Measurements from ENCODE around the gene EDRF1.

EDRF1 gene

DNA sequence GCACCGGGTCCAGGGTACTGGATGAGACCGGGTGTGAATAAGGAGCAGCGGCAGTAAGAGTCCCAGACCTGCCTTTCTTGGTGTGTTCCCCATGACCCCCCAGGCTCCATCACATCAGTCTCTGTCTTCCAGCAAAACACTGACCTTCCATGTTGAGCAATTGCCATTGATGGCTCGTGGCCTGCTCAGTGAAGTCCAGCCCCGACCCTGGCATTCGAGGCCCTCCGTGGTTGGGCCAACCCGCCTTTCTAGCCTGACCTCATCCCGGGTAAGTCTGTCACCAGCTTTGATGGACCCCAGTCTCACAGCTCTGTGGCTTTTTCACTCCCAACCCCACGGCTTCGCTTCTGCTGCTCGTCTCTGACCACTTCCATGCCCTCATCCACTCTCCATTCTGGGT is 49.7 kb downstream of the EDRF1 start:
- no peak for DNase-seq (ENCODE audit: low read depth)
- no peak overlapping the region for H3K4me3 ChIP-seq (ENCODE audit: low read depth, low read length)
- TF ChIP-seq MYC (IDR thresholded peaks at IDR 0.05; ENCODE audit: low read depth, low read length) (no peak), POLR2A (IDR thresholded peaks at IDR 0.05; ENCODE audit: extremely low read depth, insufficient read length) (no peak)
- TF ChIP-seq, protein P1, sequence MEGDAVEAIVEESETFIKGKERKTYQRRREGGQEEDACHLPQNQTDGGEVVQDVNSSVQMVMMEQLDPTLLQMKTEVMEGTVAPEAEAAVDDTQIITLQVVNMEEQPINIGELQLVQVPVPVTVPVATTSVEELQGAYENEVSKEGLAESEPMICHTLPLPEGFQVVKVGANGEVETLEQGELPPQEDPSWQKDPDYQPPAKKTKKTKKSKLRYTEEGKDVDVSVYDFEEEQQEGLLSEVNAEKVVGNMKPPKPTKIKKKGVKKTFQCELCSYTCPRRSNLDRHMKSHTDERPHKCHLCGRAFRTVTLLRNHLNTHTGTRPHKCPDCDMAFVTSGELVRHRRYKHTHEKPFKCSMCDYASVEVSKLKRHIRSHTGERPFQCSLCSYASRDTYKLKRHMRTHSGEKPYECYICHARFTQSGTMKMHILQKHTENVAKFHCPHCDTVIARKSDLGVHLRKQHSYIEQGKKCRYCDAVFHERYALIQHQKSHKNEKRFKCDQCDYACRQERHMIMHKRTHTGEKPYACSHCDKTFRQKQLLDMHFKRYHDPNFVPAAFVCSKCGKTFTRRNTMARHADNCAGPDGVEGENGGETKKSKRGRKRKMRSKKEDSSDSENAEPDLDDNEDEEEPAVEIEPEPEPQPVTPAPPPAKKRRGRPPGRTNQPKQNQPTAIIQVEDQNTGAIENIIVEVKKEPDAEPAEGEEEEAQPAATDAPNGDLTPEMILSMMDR (IDR thresholded peaks at IDR 0.05; ENCODE audit: low read depth, low read length) = no peak
- TF ChIP-seq, protein P2, sequence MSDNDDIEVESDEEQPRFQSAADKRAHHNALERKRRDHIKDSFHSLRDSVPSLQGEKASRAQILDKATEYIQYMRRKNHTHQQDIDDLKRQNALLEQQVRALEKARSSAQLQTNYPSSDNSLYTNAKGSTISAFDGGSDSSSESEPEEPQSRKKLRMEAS (IDR thresholded peaks at IDR 0.05; ENCODE audit: low read depth, low read length) = no peak

DNA sequence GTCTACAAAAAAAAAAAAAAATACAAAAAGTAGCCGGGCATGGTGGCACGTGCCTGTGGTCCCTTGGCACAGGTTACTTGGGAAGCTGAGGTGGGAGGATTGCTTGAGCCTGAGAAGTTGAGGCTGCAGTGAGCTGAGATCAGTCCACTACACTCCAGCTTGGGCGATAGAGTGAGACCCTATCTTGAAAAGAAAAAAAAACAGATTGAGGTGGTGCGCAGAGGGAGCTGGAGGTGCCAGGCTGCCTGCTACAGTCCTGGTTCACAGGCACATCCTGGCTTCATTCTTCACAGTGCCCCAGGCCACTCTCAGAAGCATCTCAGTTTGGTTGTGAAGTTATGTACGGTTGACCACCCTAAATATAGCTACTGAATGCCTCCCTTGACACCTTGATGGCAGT is 51.3 kb downstream of the EDRF1 start:
- TF ChIP-seq POLR2A (IDR thresholded peaks at IDR 0.05; ENCODE audit: extremely low read depth, insufficient read length) = no peak
- TF ChIP-seq, protein P1 (IDR thresholded peaks at IDR 0.05; ENCODE audit: low read depth, low read length) = no peak
- TF ChIP-seq MYC (IDR thresholded peaks at IDR 0.05; ENCODE audit: low read depth, low read length) = no peak
- TF ChIP-seq, protein P2 (IDR thresholded peaks at IDR 0.05; ENCODE audit: low read depth, low read length) = no peak
- DNase-seq (ENCODE audit: low read depth) = no peak

DNA sequence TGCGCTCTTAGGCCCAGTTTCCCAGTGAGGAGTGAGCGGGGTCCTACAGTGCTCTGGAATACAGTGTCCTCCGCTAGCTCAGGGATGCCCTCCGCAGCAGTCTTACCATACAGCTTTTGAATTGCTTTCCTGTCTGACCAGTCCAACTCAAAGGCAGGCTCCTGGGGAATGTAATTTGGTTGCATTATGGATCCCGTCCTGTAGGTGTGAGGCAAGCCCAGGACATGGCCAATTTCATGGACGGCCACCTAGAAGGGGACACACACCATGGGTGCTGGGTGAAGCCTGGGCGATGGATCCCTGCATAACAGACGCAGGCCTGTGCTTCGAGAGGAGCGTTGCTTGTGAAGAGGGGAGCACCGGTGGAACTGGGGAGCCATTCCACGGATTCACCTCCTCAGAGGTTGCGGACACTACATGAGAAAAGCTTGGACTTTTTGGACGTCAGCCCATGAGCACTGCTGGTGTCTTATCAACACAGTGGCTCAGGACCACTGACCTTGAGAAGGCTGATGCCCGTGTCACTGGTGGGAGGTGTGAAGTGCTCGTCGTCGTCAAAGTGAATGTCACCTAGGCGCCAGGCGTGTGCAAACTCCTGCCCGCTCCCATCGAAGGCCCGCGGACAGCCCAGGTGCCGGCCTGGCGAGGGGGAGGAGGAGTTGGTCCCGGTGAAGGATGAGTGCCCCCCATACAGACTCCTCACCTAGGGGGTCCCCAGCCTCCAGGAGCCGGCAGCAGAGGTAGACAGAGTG is 52.8 kb downstream of the EDRF1 start:
- no peak overlapping the region for H3K4me3 ChIP-seq (ENCODE audit: low read depth, low read length)
- no peak for TF ChIP-seq POLR2A (IDR thresholded peaks at IDR 0.05; ENCODE audit: extremely low read depth, insufficient read length)
- TF ChIP-seq MYC (IDR thresholded peaks at IDR 0.05; ENCODE audit: low read depth, low read length) = no peak
- TF ChIP-seq, protein P1 (IDR thresholded peaks at IDR 0.05; ENCODE audit: low read depth, low read length) = no peak
- TF ChIP-seq, protein P2 (IDR thresholded peaks at IDR 0.05; ENCODE audit: low read depth, low read length) = no peak
- DNase-seq (ENCODE audit: low read depth) = no peak

More for the DNA sequence above, 51.3 kb downstream of the EDRF1 start:
- no peak overlapping the region for H3K4me3 ChIP-seq (ENCODE audit: low read depth, low read length)

DNA sequence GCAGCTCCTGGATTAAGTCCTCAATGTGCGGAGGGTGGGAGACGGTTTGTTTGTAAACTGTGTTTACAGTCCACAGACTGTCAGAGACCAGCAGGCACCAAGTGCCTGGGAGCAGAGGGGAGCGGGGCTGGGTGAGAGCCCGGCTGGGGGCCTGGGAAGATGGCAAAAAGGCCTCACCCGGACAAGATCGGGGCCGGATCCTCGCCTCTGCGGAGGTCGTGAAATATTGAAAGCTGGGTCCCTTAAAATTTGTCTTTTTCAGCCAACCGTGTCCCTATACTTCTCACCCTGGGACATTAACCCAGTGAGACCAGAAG is 53.3 kb downstream of the EDRF1 start:
- H3K4me3 ChIP-seq (ENCODE audit: low read depth, low read length) = no peak overlapping the region
- TF ChIP-seq, protein P2 (IDR thresholded peaks at IDR 0.05; ENCODE audit: low read depth, low read length) = no peak
- TF ChIP-seq MYC (IDR thresholded peaks at IDR 0.05; ENCODE audit: low read depth, low read length) = no peak
- TF ChIP-seq, protein P1 (IDR thresholded peaks at IDR 0.05; ENCODE audit: low read depth, low read length) = no peak
- no peak for TF ChIP-seq POLR2A (IDR thresholded peaks at IDR 0.05; ENCODE audit: extremely low read depth, insufficient read length)
- DNase-seq (ENCODE audit: low read depth) = no peak

DNA sequence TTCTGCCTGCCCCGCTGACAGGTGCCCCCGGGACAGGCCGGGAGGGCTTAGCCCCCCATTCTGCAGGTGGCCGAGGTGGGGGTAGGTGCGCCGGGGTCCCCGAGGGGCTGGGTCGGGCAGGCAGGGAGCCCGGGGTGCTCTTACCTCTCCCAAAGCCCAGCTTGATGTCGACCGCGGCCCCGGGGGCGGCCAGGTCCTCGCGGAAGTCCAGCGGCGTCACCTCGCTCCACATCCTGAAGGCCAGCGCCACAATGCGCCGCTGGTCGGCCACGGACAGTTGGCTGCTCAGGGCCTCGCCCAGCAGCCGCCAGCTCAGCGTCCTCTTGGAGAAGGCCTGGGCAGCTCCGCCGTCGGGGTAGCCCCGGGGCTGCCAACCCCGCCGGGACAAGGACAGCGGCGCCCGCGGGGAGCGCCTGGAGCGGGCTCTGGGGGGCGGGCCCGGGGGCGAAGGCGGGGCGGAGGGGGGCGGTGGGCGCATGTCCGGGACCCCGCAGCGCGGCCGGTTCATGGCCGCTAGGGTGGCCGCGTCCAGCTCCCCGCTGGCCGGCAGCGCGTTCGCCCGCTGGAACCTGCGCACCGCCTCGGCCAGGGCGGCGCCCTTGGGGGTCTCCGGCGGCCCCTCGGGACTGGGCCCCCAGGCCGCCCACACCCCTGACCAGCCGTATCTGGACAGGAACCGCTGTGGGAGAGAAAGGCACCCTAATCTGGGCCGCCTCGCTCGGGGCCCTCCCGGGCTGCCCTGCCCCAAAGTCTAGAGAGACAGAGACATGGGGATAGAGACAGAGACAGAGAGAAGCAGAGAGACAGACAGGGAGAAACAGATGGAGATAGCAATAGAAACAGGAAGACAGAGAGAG is 54.4 kb downstream of the EDRF1 start:
- TF ChIP-seq POLR2A (IDR thresholded peaks at IDR 0.05; ENCODE audit: extremely low read depth, insufficient read length) = no peak
- TF ChIP-seq, protein P2 (IDR thresholded peaks at IDR 0.05; ENCODE audit: low read depth, low read length) = no peak
- TF ChIP-seq MYC (IDR thresholded peaks at IDR 0.05; ENCODE audit: low read depth, low read length) = no peak
- TF ChIP-seq, protein P1 (IDR thresholded peaks at IDR 0.05; ENCODE audit: low read depth, low read length) = no peak
- no peak for DNase-seq (ENCODE audit: low read depth)
- no peak overlapping the region for H3K4me3 ChIP-seq (ENCODE audit: low read depth, low read length)
